Stimulated activated CD8-positive, alpha-beta memory T cell treated with anti-CD3 and anti-CD28 coated beads, Interleukin-12 subunit alpha, Interleukin-12 subunit beta, amount 100 ng/mL, for 1 hour (primary cell): ENCODE measurements around the gene CDH8.

Source experiments
- DNase-seq: peaks from one replicate; pipeline ENCODE4 v3.0.0-alpha.2; 2020; ENCODE audit warnings: low read depth

Gene CDH8

DNA sequence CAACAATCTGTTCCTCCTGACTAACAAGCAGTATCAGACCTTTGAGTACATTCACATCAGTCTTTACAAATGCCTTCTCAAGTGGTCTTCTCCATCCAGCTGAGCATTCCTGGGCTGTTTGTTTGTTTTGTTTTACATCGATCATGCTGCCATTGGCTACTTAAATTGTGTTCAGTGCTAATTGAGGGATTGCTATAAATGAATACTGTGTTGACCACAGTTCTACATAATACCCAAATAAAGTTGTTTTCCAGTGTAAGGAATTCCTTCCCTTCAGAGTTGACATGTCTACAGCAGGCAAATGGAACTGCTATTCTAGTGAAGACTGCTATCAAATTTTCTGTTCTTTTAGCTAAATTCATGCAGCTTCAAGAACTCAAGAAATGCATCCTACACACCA is 3.2 kb downstream of the CDH8 start:
- no peak for DNase-seq

DNA sequence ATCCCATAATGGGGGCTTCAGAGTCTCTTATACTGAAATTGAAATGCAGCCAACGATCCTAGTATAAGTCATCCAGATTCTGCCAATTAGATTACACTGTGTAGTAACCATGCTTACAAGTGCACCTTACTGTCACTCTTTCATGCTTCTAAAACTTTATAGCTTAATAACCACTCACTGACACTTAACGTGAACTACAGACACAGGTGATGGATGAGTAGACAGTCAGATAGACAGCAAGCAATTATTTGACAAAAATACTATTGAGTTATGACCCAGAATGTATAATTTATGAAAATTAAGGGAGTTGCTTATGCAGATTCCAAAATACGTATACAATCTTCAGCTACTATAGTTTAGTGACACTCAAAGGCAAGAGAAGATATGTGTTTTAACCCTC is 6.3 kb downstream of the CDH8 start:
- no peak for DNase-seq

DNA sequence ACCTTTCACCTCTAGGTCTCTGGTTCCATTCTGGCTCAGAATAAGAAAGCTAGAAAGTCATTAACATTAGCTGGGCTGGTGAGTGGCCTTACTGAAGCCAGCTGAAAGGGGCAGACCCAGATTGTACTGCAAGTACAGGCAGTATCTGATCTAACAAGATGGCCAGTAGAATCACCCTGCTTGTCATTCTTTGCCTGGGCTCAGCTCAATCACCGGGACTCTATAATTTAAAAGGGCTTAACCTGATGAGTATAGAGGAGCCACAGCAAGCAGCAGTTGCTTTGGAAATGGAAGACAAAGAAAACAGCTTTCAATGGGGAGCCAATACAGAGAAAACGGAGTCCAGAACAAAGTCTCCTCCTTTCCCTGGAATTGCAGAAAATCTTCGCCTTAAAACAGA is 13.6 kb downstream of the CDH8 start:
- DNase-seq, result no peak

GRCh38 chr16:62021161-62021581 is 15.1 kb downstream of the CDH8 start:
- DNase-seq, result no peak

- DNase-seq, result no peak
Measured at GRCh38 chr16:62020681-62021080, 15.6 kb downstream of the CDH8 start.

DNA sequence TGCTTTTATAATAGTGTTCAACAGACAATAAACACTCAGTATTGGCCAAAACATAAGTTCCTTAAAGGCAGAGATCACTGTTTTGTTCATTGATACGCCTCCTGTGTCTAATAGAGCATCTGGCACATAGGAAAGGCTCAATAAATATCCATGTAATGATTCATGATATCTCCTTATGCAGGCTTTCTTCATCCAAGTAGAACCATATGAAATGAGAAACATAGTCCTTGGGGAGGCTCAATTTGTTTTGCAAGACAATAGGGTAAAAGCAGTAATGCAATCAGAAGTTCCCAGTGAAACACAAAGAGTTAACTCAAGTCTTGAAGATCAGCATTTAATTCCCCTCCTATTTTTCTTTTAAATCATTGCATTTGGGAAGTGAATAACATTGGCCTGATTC is 16.4 kb downstream of the CDH8 start:
- no peak for DNase-seq

GRCh38 chr16:62018301-62019060 is 17.8 kb downstream of the CDH8 start:
- no peak for DNase-seq

DNA sequence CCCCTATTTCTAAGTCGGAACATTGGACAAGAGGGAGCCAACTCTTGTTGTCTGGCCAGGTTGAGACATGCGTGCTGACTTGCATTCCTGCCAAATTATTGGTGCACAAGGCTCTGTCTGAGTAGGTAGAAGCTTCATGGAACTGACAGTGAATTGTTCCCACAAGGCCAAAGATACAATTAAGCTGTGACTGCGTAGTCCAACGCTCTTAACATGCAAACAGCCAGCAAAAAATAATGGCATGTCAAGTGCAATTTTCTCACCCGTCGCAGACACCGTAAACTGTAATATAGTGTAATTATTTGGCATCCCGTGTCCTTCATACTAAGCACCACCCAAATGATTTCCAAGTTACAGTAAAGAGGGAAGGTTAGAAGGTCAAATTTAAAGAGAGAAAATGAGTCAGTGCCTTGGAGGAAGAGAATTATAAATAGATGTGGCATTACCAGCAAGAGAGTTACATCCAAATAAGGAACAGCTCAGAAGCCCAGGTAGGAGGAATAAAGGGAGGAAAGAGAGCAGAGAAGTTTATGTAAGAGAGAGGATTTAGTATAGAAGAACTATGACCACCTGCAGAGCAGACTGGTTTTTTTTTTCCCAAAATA is 21.8 kb downstream of the CDH8 start:
- no peak for DNase-seq

GRCh38 chr16:62010186-62010585 is 26.1 kb downstream of the CDH8 start:
- DNase-seq, result no peak

- DNase-seq, result no peak
Measured at GRCh38 chr16:61998460-61998859, 37.8 kb downstream of the CDH8 start.

DNA sequence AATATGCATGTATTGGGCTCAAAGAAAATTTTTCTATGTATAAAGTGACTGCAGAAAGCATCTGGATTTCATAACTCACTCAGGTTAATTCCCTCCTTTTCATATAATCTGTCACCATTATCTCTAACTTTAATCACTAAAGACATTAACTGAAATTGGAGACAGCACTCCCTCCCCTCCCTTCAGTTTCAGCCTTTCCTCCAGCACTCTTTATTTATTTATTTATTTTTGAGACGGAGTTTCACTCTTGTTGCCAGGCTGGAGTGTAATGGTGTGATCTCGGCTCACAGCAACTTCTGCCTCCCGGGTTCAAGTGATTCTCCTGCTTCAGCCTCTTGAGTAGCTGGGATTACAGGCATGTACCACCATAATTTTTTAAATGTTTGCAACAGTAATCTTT is 43.1 kb downstream of the CDH8 start:
- no peak for DNase-seq

DNA sequence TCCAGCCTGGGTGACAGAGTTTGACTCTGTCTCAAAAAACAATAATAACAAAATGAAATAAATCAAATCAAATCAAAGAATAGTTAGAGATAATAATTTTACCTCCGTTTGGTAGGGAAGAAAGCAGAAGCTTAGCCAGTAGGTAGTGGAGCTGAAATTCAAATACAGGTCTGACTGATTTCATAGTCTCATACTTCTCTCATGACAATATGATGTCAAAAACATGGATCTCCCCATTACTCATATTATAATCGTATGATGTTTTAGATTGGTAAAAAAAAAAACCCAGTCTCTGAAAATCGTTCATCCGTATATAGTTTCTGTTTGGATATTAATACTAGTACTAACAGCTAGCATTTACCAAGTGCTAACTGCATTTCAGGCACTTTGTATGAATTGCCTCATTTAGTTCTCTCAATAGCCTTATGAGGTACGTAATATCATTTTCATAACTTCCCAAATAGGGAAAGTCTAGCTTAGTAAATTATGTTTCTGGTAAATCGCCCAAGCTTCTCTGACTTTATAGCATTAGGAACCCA is 48.7 kb downstream of the CDH8 start:
- no peak for DNase-seq

- DNase-seq, result no peak
Measured at GRCh38 chr16:61969077-61969382, 67.2 kb downstream of the CDH8 start.

DNA sequence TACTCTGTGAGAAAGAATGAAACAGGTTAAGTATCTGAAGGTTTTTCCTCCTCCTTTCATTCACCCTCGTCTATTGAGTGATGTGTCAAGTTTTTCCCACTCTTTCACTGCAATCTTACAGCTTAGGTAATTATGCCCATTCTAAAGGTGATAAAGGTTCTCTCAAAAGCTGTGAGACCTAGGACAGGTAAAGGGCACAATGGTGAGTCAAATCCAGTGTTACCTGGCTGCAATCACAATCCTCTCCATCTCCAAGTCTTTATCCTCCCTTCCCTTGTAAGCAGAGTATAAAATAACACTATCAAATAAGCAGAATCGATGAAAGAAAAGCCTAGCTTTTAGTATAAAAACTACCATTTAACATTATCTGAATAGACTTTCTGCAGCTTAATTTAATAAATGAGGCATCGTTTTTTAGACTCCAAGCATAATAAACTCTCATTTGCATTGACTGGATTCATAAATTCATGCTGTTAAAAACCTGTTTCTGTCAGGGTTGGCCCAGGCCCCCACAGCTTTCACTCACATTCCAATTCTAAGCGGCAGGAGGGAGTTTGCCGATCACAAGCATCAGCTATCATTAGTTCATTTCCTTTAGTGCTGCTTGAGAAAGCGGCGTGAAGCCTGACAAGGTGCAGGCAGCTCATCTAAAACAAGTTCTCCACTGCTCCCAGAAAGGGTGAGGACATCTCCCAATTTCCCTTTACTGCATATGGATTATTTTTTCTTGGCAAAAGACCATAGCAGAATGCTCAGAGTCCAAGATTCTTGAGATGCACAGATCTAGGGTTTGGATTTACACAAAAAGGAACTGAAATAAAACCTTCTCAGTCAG is 67.8 kb downstream of the CDH8 start:
- DNase-seq, result no peak

GRCh38 chr16:61957075-61957855 is 79.0 kb downstream of the CDH8 start:
- DNase-seq, result no peak

DNA sequence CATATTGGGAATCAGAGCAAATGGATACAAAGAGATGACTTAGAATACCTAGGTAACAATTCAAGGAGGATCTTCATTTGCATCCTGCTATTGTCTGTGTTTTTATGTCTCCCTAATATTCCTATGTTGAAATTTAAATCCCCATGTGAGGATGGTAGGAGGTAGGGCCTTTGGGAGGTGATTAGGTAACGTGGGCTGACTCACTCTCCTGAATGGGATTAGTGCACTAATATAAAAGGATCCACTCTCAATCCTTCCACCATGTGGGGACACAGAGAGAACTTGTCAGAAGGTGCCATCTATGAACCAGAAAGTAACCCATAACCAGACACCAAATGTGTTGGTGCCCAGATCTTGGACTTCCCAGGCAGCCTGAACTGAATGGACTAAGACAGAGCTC is 83.4 kb downstream of the CDH8 start:
- DNase-seq, result no peak

DNA sequence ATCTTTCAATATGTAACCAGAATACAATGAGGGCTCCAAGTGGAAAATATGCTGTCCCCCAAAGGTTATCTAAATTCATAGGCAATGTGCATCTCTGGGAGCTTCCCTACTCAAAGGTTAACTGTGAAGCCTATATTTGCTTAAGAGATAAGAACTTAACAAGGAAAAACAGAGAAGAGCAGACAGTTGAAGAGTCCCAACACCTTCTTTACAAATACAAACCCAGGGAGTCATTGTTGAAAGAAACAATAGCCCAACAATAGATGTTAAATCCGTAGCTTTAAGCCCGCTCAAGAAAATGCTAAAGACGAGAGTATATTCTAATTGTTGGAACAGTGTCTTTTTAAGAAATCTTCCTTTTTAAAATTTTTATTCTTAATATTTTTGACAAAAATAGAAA is 87.8 kb downstream of the CDH8 start:
- DNase-seq, result no peak

DNA sequence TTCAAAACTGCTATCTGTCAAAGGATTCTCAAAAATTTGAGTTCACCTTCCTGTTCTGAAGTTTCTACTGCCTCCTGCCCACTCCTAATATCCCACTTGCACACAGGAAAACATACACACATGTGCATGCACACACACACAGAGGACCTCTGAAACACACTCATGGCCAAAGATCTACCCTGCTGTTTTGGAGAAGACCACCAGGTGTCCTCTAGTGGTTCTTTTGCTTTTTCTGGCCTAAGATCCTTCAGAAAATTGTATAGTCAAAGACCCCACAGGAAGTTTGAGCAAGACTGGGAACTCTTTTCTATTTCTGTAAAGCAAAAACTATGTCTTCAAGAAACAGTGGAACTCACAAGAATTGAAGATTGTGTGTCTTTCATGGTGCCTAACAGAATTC is 90.2 kb downstream of the CDH8 start:
- DNase-seq, result no peak

DNA sequence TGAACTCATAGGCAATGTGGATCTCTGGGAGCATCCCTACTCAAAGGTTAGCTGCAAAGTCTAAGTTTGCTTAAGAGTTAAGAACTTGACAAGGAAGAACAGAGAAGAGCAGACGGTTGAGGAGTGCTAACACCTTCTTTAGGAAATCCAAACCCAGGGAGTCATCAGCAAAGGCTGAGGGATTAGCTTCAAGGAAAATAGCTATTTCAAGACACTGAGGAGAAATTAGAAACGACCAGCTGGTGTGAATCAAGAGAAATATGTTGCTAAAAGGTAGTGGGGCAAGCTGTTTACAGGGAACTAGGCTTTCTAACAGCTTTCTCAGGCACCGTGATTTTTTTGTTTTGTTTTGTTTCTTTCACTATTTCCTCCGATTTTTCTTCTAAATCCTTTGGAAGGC is 90.7 kb downstream of the CDH8 start:
- DNase-seq, result no peak

- DNase-seq, result no peak
Measured at GRCh38 chr16:61944004-61944403, 92.2 kb downstream of the CDH8 start.

- no peak for DNase-seq
Measured at GRCh38 chr16:61940611-61941010, 95.6 kb downstream of the CDH8 start.

DNA sequence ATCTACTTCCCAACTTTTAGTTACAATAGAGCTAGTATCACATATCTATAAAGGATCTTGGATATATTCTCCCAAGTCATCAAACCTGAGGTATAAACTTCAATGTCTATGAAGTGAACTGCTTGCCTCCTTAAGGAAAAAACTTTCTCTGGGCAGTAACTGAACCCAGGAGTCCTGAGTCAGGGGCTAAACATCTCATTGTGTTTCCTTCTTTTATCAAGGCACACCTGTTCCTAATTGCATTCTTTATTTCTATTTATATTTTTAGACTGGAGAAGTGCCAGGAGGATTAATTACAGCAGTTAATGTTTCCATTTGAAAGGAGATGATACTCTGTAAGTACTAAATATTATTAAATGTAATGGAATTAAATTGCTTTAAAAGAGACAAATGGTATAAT is 98.6 kb downstream of the CDH8 start:
- DNase-seq, result no peak
